ENCODE results near the gene SLC22A5. TPM values are rescaled to one million over a fixed set of nuclear protein-coding genes. Genes with fewer than 3 reads are reported as not detected.

SLC22A5 gene
- total RNA-seq, 1 experiment from 2014 or later, result 15.2 TPM

DNA sequence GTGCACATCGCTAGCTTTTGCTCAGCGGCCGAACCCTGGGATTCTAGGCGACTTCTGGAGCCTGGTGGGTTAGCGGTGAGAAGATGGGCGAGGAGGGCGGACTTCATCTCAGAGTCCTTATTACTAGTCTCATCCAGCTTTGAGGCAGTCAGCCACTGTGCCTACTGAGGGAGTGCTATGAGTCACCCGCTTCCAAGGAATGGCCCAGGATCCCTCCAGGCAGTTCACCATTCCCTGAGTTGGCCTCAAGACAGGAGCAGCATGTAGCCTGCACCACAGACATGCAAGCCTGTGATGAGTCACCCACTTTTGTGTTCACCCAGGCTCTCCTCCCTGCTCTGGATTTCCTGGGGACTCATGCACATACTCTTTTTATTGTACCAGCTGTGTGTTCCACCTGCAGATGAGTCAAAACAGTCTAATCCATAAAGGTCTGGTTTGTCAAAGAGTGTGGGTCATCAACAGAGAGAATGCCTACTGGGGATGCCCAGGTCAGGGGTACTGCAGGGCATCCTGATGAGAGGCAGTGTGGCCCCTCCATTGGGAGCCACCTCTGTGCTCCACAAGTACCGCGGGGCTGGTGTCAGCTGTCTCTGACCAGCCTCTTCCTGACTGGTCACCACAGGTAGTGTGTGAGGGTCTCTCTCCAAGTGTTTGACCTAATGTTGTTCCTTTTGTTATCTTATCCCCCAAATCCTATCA, 20.2 kb downstream of the SLC22A5 start:
- H3K27ac ChIP-seq, result peak overlapping the region; percentile 97
- ChIA-PET POLR2A (ENCODE audit: unreplicated experiment) (interaction anchor here (0.6 kb wide), 4 partner anchors 13 to 106 kb away, joined by 3 to 4 read pairs (median 4); no protein-coding TSS in a partner anchor), CTCF (interaction anchor here (0.5 kb wide), 1 partner anchor 107 kb away, joined by 5 read pairs; no protein-coding TSS in a partner anchor)
- H3K27me3 ChIP-seq (ENCODE audit: insufficient read depth, low read depth), result no peaks in the 10 kb centered on the region
- peak overlapping the region; percentile 83 for H3K4me2 ChIP-seq
- intact Hi-C loops (cut with micrococcal nuclease; ENCODE audit: unreplicated experiment), result loop anchor here (1.0 to 10.0 kb wide), 8 partner anchors 22 to 478 kb away; partner anchors contain the start of genes GDF9, IRF1, KIF3A and UQCRQ
- no peaks in the 10 kb centered on the region for H3K9me3 ChIP-seq (ENCODE audit: insufficient read depth, low read depth)
- H3K9me2 ChIP-seq (ENCODE audit: insufficient read depth), result no peaks in the 10 kb centered on the region
- 0 out of 2 replicates have a peak, but pooled peaks cover 11% of the 10 kb centered on the region for H3K36me3 ChIP-seq (ENCODE audit: low read depth)
- DNase-seq, result peak; percentile 88 to 99
- peaks cover 52% of the 10 kb centered on the region for H3K4me1 ChIP-seq (replicated peaks; ENCODE audit: insufficient read depth)
- no peak overlapping the region for H2AFZ ChIP-seq
- no peaks in the 10 kb centered on the region for H3K79me2 ChIP-seq (ENCODE audit: low read depth)
- TF ChIP-seq, protein P1, sequence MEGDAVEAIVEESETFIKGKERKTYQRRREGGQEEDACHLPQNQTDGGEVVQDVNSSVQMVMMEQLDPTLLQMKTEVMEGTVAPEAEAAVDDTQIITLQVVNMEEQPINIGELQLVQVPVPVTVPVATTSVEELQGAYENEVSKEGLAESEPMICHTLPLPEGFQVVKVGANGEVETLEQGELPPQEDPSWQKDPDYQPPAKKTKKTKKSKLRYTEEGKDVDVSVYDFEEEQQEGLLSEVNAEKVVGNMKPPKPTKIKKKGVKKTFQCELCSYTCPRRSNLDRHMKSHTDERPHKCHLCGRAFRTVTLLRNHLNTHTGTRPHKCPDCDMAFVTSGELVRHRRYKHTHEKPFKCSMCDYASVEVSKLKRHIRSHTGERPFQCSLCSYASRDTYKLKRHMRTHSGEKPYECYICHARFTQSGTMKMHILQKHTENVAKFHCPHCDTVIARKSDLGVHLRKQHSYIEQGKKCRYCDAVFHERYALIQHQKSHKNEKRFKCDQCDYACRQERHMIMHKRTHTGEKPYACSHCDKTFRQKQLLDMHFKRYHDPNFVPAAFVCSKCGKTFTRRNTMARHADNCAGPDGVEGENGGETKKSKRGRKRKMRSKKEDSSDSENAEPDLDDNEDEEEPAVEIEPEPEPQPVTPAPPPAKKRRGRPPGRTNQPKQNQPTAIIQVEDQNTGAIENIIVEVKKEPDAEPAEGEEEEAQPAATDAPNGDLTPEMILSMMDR (conservative IDR thresholded peaks at IDR 0.05), result no peak
- TF ChIP-seq EZH2 (IDR thresholded peaks at IDR 0.05; ENCODE audit: low read depth), result no peak
- no peak overlapping the region for H3K4me3 ChIP-seq
- H3F3A ChIP-seq (ENCODE audit: insufficient read depth, low read depth), result peaks cover 38% of the 10 kb centered on the region
- no TSS peak for BruUV-seq (replicated peaks)
- H4K20me1 ChIP-seq (ENCODE audit: insufficient read depth), result no peaks in the 10 kb centered on the region

DNA sequence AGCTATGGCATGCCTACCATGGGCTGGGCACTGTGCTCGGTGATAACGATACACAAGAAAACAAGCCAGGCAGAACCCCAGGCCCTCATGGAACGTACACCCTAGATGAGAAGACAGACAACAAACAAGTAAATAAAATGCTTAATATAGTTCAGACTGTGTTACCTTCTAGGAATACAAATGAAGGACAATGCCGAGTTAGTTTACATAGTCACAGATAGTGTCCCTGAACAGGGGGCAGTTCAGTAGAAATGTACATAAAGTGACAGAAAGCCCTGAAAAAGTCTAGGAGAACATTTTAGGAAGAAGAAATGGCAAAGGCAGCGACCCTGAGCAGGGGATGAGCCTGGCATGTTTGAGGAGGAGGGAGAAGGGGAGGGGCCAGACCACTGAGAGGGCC, 21.7 kb downstream of the SLC22A5 start:
- 0 out of 2 replicates have a peak, but pooled peaks cover 16% of the 10 kb centered on the region for H3K36me3 ChIP-seq (ENCODE audit: low read depth)
- no peaks in the 10 kb centered on the region for H4K20me1 ChIP-seq (ENCODE audit: insufficient read depth)
- no TSS peak for BruUV-seq (replicated peaks)
- DNase-seq, result no peak
- no peak overlapping the region for H3K4me2 ChIP-seq
- POLR2A ChIA-PET (ENCODE audit: unreplicated experiment), result interaction anchor here (0.8 kb wide), 1 partner anchor 26 kb away, joined by 7 read pairs; no protein-coding TSS in a partner anchor
- no peak overlapping the region for H3K27ac ChIP-seq
- TF ChIP-seq, protein P1 (conservative IDR thresholded peaks at IDR 0.05), result no peak
- no peak for TF ChIP-seq EZH2 (IDR thresholded peaks at IDR 0.05; ENCODE audit: low read depth)
- CTCF ChIA-PET, result no interaction called here
- no peak overlapping the region for H2AFZ ChIP-seq
- no peaks in the 10 kb centered on the region for H3K9me3 ChIP-seq (ENCODE audit: insufficient read depth, low read depth)
- no peaks in the 10 kb centered on the region for H3K27me3 ChIP-seq (ENCODE audit: insufficient read depth, low read depth)
- H3F3A ChIP-seq (ENCODE audit: insufficient read depth, low read depth), result peaks cover 35% of the 10 kb centered on the region
- no peaks in the 10 kb centered on the region for H3K79me2 ChIP-seq (ENCODE audit: low read depth)
- intact Hi-C loops (cut with micrococcal nuclease; ENCODE audit: unreplicated experiment), result no loop called here
- no peaks in the 10 kb centered on the region for H3K9me2 ChIP-seq (ENCODE audit: insufficient read depth)
- no peak overlapping the region for H3K4me3 ChIP-seq
- peaks cover 49% of the 10 kb centered on the region for H3K4me1 ChIP-seq (replicated peaks; ENCODE audit: insufficient read depth)

- H3K79me2 ChIP-seq (ENCODE audit: low read depth), result no peaks in the 10 kb centered on the region
- no TSS peak for BruUV-seq (replicated peaks)
- no peak overlapping the region for H3K4me2 ChIP-seq
- 0 out of 2 replicates have a peak, but pooled peaks cover 16% of the 10 kb centered on the region for H3K36me3 ChIP-seq (ENCODE audit: low read depth)
- no peak overlapping the region for H3K27ac ChIP-seq
- H3K27me3 ChIP-seq (ENCODE audit: insufficient read depth, low read depth), result no peaks in the 10 kb centered on the region
- intact Hi-C loops (cut with micrococcal nuclease; ENCODE audit: unreplicated experiment), result no loop called here
- no peaks in the 10 kb centered on the region for H3K9me3 ChIP-seq (ENCODE audit: insufficient read depth, low read depth)
- H3F3A ChIP-seq (ENCODE audit: insufficient read depth, low read depth), result peaks cover 35% of the 10 kb centered on the region
- peaks cover 42% of the 10 kb centered on the region for H3K4me1 ChIP-seq (replicated peaks; ENCODE audit: insufficient read depth)
- TF ChIP-seq, protein P1 (conservative IDR thresholded peaks at IDR 0.05), result no peak
- TF ChIP-seq EZH2 (IDR thresholded peaks at IDR 0.05; ENCODE audit: low read depth), result no peak
- no peak overlapping the region for H3K4me3 ChIP-seq
- no peaks in the 10 kb centered on the region for H3K9me2 ChIP-seq (ENCODE audit: insufficient read depth)
- no peak overlapping the region for H2AFZ ChIP-seq
- no peak for DNase-seq
- no peaks in the 10 kb centered on the region for H4K20me1 ChIP-seq (ENCODE audit: insufficient read depth)
- CTCF ChIA-PET, result no interaction called here
- POLR2A ChIA-PET (ENCODE audit: unreplicated experiment), result no interaction called here
These were observed 22.4 kb downstream of the SLC22A5 start for GRCh38 chr5:132391870-132392269.
